ENCODE data around the gene BMP8B.

BMP8B gene

DNA sequence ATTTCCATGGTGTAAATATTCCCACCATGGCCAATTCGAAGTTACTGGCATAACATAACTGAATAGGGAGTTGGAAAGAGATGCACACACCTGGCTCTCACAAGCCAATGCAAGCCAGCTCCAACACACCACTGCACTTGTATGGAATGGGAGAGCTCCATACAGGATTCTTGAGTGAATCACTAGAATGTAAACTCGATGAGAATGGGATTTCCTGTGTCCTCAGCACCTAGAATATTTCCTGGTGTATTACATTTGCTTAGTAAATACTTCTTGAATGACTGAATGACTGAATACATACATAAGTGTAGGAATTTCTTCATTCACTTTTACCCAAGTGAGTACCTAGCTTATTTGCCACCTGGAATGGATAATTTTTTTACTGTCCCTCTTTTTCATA is 66.2 kb downstream of the BMP8B start:
- no peak for DNase-seq (ENCODE audit: low spot score)

- DNase-seq (ENCODE audit: low spot score), result no peak
Measured at GRCh38 chr1:39721664-39722063, 67.0 kb downstream of the BMP8B start.

DNA sequence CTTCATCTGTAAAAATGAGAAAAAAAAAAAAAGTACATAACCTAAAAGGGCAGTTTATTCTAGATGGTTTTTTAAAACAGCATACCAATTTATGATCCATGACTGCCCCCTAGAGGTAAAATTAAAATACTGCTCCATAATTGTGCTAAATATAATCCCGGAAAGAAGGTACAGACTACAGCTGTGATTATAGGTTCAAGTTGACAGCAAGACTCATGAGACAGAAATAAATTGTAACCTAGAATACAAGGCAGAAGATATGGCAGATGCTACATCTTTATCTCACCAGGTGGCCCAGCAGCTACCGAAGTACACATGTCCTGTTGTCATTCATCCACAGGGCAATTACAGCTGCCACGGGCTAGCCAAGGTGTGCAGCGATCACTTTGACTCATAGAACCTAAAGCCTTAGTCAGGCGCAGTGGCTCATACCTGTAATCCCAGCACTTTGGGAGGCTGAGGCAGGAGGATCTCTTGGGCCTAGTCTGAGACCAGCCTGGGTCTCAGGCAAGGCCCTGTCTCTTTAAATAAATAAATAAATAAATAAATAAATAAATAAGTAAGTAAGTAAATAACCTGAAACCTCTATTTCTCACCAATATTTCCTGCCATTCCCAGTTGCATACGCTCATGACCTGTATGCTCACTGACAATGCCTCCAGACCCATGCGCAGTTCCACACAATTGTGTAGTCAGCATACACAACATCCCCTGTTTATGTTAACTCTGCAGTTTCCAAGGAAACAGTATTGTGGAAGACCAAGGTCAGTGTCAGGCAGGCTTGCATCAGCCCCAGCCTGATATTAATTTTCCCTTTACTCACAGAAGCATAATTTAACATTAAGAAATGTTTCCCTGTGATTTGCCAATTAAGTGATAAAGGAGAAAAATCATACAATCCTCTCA is 68.3 kb downstream of the BMP8B start:
- DNase-seq (ENCODE audit: low spot score), result peak; percentile 47

DNA sequence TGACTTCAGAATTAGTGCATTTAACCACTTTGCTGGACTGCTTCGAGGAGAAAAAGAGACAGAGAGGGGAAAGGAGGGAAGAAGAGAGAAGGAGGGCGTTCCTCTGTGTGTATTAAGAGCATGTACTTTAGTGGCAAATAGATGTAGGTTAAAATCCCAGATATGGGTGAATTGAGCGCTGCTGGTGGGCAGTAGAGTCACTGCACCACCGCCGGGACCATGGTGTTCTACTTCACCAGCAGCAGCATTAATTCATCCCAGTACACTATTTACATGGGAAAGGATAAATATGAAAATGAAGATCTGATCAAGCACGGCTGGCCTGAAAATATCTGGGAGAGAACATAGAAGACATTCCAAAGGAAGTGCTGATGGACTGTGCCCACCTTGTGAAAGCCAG is 70.9 kb downstream of the BMP8B start:
- DNase-seq (ENCODE audit: low spot score), result no peak

DNA sequence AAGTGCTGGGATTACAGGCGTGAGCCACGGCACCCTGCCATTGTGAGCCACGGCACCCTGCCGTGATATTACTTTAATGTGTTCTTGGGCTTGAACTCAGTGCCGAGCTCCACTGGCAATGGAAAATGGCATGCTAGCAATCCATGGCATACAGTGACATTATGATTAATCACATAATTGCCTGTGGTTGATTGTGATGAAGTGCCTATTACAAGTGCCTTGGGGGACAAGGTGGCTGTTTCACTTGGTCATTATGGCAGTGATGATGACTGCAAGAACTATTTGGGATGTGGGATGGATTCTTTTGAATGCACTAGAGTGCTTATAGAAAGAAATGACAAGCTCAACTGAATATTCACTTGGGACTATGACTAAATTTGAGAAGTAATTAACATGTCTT is 75.1 kb downstream of the BMP8B start:
- no peak for DNase-seq (ENCODE audit: low spot score)

GRCh38 chr1:39711966-39712340 is 76.7 kb downstream of the BMP8B start:
- DNase-seq (ENCODE audit: low spot score), result no peak

DNA sequence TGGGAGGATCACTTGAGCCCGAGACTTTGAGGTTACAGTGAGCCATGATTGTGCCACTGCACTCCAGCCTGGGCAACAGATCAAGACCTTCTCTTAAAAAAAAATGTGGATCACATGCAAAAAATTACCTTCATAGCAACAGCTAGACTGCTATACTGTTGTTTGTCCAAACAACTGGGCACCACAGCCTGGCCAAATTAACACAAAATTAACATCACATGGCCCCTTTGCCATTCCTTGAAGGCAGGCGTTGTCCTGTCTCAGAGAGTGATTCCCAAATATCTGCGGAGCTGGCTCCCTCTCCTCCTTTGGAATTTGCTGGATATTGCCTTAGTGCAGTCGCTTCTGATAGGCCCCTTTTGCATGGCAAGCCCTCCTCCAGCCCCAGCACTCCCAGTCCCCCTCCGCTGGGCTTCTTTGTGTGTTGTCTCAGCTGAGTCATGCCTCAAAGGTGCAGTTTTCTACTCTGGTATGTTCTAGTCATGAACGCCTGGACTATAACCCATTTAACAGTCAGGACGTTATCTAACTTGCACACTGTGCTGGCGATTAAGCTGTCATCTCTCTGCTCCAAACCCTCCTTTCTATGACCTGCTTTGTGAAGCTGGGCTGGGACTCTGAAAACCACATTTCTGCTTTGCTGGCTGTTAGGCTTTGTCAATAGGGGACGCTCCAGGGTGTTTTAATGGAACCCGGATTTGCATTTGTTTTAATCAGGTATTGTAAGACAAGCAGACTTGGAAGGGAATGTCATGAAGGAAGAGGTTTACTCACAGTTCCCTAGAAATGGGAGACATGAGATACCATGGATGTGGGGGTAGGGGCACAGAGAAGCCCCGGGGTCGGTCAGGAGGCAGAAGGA is 77.3 kb downstream of the BMP8B start:
- DNase-seq (ENCODE audit: low spot score), result no peak

- no peak for DNase-seq (ENCODE audit: low spot score)
Measured at GRCh38 chr1:39707506-39707905, 81.2 kb downstream of the BMP8B start.

Measured in globus pallidus (tissue), 1 donor.